RWPE1 (cell line): ENCODE results near the gene OR4P4.

Experiments
- CTCF ChIA-PET: fragments of 350-600 bp; sonication (Branson Sonifier 250); formaldehyde crosslinking; extraction: SDS; loops from one replicate; lab custom pipeline; 2021; lab: Yijun Ruan, JAX
- POLR2A ChIA-PET: fragments of 400-600 bp; formaldehyde crosslinking; extraction: SDS; loops from one replicate; lab custom pipeline; 2020; ENCODE audit warnings: antibody characterized with exemption; ENCODE audit not compliant: low non-redundant PET; lab: Yijun Ruan, JAX
- DNase-seq: peaks from one replicate; pipeline ENCODE4 v3.0.0; 2012; ENCODE audit warnings: low spot score
- H3K27ac ChIP-seq: fragments of 450-650 bp; 2 replicates; pipeline ENCODE4 v1.5.1; 2017
- TF ChIP-seq, protein P1 (sequence below): fragments of 450-650 bp; conservative IDR thresholded peaks from 2 replicates; pipeline ENCODE4 v1.5.1; 2017; ENCODE audit warnings: low read depth, mild to moderate bottlenecking

OR4P4 gene

DNA sequence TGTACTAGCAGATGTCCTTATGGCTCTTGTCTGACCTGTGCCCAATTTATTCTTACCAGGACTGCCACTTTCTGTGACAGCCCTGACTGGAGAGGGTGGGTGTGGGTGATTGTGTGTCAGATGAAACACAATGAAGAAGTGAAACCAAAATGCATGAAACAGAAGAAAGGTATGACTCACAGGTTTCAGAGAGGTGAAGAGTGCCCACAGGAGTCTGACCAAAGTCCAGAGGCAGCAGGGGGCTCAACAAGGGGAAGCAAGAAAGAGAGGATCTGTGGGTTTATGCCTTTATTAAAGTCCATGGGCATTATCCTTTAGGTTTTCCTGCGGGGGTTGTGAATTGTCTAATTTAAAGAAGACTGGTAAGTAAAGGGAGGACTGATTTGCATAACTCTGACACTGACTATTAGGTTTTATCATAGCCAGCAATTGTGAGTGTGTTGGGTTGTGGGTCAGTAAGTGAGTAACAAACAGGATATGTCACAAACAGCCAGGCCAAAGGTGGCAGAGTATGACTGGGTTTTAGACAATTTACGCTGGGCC lies 23.2 kb downstream of the OR4P4 start:
- CTCF ChIA-PET, result no interaction called here
- DNase-seq, result no peak
- no peak overlapping the region for H3K27ac ChIP-seq
- POLR2A ChIA-PET, result no interaction called here
- TF ChIP-seq, protein P1, sequence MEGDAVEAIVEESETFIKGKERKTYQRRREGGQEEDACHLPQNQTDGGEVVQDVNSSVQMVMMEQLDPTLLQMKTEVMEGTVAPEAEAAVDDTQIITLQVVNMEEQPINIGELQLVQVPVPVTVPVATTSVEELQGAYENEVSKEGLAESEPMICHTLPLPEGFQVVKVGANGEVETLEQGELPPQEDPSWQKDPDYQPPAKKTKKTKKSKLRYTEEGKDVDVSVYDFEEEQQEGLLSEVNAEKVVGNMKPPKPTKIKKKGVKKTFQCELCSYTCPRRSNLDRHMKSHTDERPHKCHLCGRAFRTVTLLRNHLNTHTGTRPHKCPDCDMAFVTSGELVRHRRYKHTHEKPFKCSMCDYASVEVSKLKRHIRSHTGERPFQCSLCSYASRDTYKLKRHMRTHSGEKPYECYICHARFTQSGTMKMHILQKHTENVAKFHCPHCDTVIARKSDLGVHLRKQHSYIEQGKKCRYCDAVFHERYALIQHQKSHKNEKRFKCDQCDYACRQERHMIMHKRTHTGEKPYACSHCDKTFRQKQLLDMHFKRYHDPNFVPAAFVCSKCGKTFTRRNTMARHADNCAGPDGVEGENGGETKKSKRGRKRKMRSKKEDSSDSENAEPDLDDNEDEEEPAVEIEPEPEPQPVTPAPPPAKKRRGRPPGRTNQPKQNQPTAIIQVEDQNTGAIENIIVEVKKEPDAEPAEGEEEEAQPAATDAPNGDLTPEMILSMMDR, result no peak

DNA sequence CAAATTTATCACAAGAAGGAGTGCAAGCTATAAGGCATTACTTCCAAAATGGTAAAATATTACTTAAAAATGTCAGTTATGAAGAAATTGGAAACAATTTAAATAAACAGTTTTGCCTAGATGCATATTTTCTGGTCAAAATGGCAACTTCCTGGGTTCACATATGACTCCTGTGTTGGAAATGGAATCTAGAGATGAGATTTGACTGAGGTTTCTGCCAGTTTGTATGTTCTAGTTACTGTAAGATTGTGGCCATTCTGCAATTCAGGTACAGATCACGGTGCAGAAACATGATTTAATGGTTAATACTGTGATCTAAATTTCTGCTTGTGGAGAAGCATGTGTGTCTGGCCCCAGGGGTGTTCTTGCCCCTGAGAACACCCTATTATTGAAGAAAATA lies 23.7 kb downstream of the OR4P4 start:
- TF ChIP-seq, protein P1, result no peak
- DNase-seq, result no peak
- CTCF ChIA-PET, result no interaction called here
- POLR2A ChIA-PET, result no interaction called here
- H3K27ac ChIP-seq, result no peak overlapping the region

DNA sequence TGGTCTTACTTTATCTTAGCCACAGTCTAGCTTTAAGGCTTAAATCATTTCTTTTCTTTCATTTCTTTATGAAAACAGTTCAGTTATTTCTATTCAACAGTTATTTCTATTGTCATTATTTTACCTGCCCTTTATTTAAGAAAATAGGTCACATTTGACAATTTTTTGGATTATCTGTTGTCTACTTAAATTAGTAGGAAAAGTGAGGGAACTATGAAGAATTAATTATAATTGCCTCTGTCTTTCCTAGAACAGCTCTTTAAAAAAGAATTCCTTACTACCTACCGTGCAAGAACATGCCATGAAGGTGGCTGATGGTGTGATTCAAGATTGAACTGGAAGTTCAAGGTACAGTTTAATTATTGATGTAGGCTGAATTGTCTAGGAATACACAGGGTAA lies 27.0 kb downstream of the OR4P4 start, which contains the start of gene OR4C6:
Gene OR4C6 (plus strand): TSS at position 301 of the 400 bp plus-strand sequence. CDS start 2,966 bp downstream, outside the sequence.
- POLR2A ChIA-PET, result no interaction called here
- TF ChIP-seq, protein P1, result no peak
- no peak for DNase-seq
- CTCF ChIA-PET, result no interaction called here
- no peak within 1 kb of the TSS for H3K27ac ChIP-seq

DNA sequence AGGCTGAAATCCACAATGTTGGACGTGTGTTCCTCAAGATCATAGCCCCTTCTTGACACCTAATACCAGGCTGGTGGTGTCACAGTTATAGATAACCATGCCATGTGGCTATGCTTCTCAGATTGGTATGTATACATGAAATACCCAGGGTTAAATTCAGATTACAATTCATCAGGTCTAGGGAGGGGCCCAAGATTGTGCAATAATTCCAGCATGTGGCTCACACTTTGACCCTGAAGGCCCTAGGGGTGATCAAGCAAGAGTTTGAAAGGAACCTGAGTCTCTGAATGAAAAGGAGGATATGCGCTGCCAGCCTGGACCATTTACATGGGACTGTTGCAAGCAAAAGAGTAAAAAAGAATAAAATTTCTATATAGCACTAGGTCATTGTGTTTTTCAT lies 34.5 kb downstream of the OR4P4 start:
- no peak for DNase-seq
- TF ChIP-seq, protein P1, result no peak
- ChIA-PET CTCF (no interaction called here), POLR2A (no interaction called here)
- H3K27ac ChIP-seq, result no peak overlapping the region

DNA sequence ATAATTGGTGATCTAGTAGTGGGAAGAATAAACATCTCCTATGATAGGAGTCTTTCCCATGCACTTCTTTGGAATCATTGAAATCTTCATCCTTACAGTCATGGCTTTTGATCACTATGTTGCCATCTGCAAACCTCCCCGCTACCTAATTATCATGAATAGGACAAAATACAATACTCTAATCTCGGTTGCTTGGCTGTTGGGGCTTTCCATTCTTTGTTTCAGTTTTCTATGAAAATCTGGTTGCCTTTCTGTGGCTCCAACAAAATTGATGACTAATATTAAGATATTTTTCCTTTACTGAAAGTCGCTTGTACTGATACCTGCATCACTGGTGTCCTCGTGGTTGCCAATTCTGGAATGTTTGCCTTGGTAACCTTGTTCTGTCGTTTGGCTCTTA lies 38.9 kb downstream of the OR4P4 start:
- TF ChIP-seq, protein P1, result no peak
- POLR2A ChIA-PET, result no interaction called here
- no peak overlapping the region for H3K27ac ChIP-seq
- no peak for DNase-seq
- CTCF ChIA-PET, result no interaction called here
